Caki2 (cell line): ENCODE results near the gene SDCCAG8. TPM values are rescaled to one million over a fixed set of nuclear protein-coding genes. Genes with fewer than 3 reads are reported as not detected.

Experiments used
- DNase-seq: peaks from one replicate; pipeline ENCODE4 v3.0.0-alpha.2; 2015; ENCODE audit warnings: low read depth
- in situ Hi-C: cut with HindIII; loops from 2 replicates; pipeline ENCODE4 v1.10.0; 2016; ENCODE audit warnings: low sequenced_read_pairs, low pct_unique_long_range_greater_than_20kb, mixed read lengths
- total RNA-seq: library from RNA; depleted of rRNA; stranded (reverse); fragments of >200 nt; shearing (Covaris generic); gene quantifications from 2 replicates; pipeline ENCODE4 v1.2.3, GENCODE V29; 2014; ENCODE audit warnings: low replicate concordance

The SDCCAG8 gene
- total RNA-seq, 1 experiment from 2014 or later = 14.2 TPM

DNA sequence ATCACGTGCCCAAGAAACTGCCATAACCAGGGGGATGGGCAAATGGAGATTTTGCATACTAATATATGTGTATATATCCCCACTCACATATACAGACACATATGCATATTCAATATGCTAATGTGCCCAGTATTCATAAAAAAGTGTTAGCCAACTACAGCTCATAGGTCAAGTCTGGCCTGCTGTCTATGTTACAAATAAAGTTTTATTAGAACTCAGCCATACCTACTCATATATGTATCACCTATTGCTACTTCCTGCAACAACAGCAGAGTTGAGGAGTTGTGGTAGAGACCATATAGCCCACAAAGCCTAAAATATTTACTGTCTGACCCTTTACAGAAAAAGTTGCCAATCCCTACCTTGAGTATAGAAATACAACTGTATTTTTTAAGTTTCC, 93.3 kb downstream of the SDCCAG8 start:
- in situ Hi-C loops = no loop called here
- DNase-seq = no peak

DNA sequence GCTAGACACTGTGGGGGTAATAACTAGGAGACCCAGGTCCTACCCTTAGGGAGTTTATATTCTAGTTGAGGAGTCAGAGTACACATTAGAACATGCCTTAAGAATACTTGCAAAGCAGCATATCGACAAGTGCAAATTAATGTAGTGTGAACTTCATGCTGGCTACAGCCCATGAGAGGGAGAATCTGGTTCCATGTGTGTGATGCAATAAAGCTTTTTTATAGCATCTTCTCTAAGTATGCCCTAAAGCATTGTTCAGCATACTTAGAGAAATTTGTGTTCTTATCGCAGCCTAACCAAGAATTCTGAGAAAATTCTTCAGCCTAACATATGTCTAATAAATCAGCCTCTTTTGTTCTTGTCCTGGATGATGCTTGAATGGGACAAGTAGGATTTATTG, 95.5 kb downstream of the SDCCAG8 start:
- in situ Hi-C loops = no loop called here
- no peak for DNase-seq

DNA sequence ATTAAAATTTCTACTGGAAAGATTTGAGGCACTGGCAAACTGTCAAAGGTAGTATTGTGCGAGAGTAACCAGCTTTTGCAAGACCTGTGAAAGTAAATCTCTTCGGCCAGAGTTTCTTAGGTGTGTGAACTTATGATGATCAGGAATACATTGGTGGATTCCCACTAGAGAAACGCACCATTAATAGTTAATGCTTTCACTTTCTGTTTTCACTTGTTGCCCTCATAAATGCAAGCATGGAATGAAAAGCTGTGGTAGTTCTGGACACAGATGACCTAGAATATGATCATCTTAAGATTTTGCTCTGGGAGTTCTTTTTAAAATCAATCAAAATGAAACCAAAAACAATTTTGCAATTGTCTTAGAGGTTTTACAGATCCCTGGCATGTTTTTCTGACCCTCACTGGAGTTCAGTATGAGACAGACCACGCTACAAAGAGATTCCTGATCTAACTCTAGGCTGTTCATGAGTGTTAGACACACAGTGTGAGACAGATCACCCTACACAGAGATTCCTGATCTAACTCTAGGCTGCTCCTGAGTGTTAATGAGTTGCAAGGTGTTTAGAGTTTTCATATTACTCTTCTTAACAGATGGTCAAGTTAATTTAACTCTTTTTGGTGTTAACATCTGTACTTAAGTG, 98.8 kb downstream of the SDCCAG8 start:
- in situ Hi-C loops = no loop called here

DNA sequence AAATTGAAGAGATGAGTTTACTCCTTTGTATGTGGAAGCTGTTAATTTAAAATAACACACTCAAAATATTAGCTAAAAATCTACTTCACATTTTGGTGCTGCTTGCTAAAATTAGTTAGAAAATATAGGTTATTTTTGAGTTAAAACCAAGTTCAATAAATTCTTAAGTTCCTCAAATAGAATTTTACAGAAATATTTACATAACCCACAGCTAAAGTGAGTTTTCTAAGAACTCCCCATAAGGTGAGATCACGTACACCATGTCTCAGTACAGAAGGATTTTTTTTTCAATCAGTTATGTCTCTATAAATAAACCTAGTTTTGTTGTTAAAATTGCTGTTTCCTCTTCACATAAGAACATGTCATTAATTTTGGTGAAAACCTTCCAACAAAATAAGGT, 108.0 kb downstream of the SDCCAG8 start:
- in situ Hi-C loops = no loop called here
- DNase-seq = no peak

More for the DNA sequence above, 98.8 kb downstream of the SDCCAG8 start:
- no peak for DNase-seq

DNA sequence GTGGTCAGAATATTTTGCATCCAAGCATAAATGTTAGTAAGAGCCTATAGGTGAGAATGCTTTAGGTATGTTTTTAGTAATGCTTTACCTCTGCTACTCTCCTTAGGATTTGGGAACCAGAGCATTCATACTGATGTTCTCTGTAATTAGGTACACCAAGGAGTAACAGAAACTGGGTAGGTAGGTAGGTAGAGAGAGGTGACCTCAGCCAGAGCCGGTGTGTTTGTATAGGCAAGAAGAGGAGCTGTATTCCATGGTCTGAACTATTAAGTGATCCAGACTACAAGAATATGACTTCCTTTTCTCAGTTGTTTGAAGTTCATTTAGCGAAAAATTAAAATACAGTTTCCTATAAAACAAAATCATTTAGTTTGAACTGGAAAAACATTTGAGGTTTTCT, 108.5 kb downstream of the SDCCAG8 start:
- in situ Hi-C loops = no loop called here

DNA sequence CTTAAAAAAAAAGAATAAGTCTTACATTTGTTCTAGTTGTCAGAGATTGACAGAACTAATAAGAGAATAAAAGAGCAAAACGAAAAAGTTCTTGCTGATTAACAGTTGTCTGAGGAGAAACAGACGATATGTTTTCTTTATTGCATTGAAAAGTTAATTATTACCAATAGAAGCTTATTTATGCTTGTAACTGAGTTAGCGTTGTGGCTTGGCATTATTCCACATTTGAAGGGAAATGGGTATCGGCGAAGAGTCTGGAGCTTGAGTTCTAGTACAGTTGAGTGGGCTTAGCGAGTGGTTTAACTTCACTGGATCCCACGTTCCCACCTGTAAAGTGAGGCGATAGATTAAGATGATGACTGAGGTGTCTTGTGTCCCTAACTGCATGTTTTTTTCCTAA, 109.0 kb downstream of the SDCCAG8 start:
- in situ Hi-C loops = no loop called here
- DNase-seq = peak; percentile 51

More for the DNA sequence above, 108.5 kb downstream of the SDCCAG8 start:
- no peak for DNase-seq

DNA sequence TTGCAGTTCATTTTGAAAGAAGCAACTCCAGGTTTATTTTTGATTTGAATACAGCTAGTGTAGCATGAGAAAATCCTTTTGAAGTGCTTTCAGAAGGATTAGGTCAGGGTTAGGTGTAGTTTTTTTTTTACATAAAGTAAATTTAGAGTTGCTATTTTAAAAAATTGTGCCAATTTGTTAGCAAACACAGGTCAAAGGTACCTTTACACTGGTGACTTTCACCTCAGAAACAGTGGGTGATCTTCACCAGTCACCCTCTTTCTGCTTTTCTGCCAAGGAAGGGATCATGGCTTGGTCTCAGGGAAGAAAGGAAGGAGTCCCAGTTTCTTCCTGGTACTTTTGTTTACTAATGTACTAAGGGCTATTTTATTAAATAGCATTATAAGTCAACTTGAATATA, 111.5 kb downstream of the SDCCAG8 start:
- no peak for DNase-seq
- in situ Hi-C loops = no loop called here

DNA sequence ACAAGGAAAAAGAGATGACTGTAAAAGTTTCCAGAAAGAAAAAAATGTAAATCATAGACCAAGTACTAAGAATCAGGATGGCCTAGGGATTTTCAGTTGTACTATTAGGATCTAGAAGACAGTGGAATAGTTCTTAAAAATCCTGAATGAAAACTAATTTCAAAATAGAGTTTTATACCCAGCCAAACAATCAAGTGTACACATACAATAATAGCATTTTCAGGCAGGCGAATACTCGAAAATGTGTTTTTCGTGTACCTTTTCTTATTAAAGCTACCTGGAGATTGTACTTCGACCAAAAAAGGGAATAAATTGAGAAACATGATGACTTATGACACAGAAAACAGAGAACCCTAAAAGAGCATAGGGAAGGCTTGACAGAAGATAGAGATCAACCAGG, 118.6 kb downstream of the SDCCAG8 start:
- DNase-seq = no peak
- in situ Hi-C loops = no loop called here

DNA sequence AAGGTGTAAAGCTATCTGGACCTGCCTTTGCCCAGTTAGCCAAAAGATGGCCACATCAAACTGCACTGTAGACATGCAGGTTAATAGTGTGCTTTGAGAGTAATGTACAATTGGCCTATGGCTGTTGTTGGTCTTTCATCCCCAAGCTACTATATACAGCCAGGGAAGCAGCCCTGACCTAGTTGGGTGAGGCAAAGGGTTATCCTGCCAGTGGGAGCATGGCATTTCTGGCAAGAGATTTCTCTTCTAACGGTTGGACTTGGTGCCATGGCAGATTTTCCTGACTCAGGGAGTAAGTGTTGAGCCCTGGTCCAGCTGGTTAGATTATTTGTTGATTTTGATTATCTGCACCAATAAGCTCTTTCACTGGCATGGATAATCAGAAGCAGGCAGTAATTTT, 119.8 kb downstream of the SDCCAG8 start:
- DNase-seq = no peak
- in situ Hi-C loops = no loop called here

DNA sequence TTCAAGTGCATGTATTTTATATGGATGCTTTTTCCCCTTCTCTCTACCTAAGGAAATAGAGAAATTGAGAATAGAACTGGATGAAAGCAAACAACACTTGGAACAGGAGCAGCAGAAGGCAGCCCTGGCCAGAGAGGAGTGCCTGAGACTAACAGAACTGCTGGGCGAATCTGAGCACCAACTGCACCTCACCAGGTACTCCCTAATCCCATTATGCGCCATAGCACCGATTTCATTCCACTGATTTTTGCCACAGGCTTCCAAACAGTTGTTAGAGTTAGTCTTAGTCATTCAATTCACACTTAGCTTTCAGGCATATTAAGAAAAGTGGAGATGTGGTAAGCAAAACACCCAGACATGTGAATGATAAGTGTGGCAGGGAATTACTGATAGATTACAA, 122.8 kb downstream of the SDCCAG8 start:
- DNase-seq = no peak
- in situ Hi-C loops = no loop called here

DNA sequence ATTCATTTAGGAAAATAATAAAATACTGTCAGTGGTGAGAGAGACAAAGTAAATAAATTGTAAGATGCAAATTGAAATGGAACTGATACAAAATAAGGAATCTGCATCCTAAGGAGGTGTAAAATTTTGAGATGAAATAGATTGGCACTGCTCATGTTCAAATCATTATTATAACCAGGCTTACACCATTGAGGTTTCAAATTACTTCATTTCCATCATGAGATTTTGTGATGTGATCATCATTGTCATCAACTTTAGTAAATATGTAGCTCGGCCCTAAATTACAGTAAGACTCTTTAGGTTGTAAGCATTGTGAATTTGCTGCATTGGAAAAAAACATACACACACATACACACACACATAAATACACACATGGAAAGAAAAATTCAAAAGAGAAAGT, 123.4 kb downstream of the SDCCAG8 start:
- in situ Hi-C loops = no loop called here

DNA sequence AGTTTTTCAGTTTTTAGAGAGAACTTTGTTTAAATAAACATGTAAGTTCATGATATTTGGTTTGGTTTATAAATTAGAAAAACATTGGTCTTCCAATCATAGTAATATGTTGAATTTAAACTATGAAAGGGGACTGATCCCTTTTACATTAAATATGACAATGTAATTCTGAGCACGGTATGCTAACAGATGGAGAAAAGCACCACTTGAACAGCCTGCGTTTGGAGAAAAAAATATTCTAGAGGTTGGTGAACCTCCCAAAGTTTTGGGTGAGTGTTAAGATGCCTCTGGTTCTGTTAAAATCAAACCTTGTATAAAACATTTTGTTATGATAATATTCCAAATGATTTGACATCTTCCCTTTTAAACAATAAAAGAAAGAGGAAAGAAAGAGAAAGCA, 123.9 kb downstream of the SDCCAG8 start:
- in situ Hi-C loops = no loop called here
- no peak for DNase-seq

More for the DNA sequence above, 123.4 kb downstream of the SDCCAG8 start:
- DNase-seq = no peak

DNA sequence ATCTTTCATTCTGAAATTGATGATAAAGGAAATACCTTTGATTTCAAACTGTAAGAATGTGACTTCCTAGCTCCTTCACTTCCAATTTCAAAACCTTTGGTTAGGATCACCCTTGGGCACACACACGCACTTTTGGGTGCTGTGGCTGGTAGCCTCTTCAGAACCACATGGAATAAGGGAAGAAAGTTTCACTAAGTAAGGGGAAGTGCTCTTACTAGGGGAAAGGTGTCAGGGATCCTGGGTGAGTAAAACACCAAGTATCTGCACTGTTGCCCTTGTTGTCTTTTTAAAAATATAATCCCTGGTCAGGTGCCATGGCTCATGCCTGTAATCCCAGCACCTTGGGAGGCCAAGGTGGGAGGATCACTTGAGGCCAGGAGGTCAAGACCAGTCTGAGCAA, 132.4 kb downstream of the SDCCAG8 start:
- DNase-seq = no peak
- in situ Hi-C loops = no loop called here

DNA sequence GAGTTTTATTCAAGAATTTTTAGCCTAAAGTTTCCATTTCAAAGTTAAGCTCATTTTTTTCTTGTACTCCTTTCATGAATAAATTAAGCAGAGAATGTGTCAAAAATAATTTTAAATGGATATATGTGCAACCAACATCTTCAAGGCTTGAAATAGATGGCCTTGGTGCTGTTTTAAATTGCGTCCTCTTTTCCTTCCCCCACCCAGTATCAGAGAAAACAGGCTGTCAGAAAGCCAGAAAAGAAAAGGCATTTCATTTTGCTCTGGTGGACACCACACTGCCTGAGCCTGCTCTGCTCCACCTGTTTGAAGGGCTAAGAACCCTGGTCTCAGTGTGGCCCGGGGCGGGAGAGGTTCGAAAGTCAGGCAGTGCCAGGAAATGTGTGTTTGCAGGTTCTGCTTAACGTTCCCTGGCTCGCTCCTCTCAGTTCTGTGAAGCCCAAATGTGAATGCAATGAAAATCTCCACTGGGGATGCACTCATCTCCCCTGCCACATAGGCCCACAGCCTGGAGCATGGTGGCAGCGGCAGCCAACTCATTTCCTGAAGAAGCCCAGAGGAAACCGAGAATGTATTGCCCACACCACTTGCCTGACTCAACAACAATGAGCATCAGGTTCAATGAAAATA, 134.4 kb downstream of the SDCCAG8 start:
- DNase-seq = no peak
- in situ Hi-C loops = no loop called here

DNA sequence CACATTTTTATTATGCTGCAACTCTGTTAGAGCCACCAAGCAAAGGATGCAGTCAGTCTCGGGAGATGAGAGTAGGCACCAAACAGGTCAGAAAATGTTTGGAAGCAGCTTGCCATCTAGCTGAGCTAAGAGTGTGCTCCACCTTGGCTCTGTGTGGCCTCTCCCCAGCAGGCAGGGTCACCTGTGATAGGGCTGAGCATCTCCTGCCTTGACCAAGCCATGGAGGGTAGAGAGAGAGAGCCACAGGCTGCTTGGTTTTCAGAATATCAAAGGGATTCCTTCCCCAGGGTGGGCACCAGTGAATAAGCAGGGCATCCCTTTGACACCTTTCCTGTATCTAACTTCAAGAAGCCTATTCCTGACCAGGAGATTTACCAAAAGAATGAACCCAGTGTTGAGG, 135.5 kb downstream of the SDCCAG8 start:
- in situ Hi-C loops = no loop called here
- no peak for DNase-seq

DNA sequence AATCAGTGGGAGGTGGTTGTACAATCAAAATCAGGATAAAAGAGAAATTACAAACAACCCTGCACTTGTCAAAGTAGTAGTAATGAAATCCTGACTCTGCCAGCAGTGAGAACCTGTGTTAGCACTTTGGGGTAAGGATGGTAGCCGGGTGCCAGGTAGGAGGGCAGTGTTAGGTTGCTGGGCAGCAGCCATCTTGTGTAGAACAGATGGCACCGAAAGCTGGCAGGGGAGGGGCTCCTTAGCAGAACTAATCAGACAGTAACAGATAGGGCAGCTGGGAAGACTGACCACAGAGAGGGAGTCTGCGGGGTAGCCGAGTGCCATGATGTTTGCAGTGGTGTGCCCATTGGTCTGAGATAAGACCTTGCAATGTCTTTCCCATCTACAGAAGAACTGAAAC, 137.3 kb downstream of the SDCCAG8 start:
- DNase-seq = no peak
- in situ Hi-C loops = no loop called here

DNA sequence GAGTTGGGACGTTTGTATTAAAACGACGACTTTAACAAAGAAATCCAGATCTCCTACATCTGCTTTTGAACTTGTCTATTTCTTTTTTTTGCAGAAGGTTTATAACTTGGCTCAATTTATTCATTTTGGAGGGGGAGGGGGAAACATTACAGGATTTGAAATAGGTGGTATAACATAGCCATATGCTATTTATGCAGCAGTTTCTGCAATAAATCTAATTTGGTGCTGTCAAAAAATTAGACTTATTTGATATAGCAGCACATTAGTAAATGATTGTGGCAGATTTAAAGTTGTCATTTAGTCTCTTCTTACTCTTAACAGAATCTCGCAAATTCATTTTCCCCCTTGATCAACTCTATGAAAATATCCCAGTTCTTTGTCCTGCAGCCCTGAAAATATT, 138.2 kb downstream of the SDCCAG8 start:
- in situ Hi-C loops = no loop called here
- no peak for DNase-seq

DNA sequence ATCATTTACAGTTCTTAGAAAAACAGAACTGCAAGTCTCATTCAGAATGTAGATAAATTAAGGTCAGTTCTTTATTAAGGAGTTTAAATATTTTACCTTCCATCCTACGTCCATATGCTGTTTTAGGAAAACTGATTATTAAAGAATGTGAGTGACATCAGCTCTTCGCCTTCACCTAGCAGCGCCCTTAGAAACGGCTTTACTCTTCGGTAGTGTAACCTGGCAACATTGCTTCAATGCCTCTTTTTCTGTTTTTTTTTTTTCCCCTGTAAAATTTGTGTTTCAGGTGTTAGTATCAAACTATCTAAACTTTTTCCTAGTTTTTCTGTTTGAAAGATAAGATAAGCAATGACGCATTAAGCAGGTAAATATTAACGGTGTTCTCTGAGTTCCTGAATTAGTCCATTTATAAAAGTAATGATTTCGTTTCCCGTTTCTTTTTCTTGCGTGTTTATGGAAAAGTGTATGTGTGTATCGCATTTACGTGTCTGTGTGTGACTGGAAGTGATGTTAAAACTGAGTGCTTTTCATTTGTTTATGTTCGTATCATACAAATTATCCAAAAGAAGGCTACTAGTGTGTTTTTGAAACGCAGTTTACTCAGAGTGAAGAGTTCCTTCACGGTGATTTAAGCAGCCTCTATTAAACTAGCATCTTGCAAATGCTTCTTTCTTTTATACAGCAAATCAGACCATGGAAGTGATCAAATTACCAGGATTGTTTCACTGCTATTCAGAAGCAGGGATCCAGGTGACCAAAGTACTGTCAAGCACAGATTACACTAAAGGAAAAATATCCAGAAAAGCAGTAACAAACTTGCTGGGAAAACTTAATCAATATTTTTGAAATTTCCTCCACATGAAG, 139.0 kb downstream of the SDCCAG8 start:
- in situ Hi-C loops = no loop called here
- DNase-seq = no peak

DNA sequence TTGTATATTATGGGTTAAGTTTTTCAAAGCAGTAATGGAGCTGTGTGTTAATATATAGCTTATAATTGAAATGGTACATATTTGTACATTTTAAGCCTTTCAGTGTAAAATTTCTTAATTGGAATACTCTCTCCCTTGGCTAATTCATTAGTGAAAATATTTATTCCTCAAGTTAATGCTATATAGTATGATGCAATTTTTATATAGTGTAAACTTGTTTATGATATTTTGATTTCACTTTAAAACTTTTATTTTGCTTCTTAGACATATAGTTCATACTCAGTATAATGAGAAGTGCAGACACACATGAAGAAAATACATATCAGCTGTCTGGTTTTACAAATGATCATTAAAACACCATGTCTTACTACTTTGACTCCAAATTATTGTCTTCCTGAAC, 140.6 kb downstream of the SDCCAG8 start:
- in situ Hi-C loops = no loop called here
- DNase-seq = no peak
